ENCODE results near the gene FBXO36. TPM values are rescaled to one million over a fixed set of nuclear protein-coding genes. Genes with fewer than 3 reads are reported as not detected.

FBXO36 gene
- total and polyA plus RNA-seq, 2 of the 8 experiments (the other 6 are each of a cell fraction or from before 2014, with no cell fraction given) = 3.4 TPM

DNA sequence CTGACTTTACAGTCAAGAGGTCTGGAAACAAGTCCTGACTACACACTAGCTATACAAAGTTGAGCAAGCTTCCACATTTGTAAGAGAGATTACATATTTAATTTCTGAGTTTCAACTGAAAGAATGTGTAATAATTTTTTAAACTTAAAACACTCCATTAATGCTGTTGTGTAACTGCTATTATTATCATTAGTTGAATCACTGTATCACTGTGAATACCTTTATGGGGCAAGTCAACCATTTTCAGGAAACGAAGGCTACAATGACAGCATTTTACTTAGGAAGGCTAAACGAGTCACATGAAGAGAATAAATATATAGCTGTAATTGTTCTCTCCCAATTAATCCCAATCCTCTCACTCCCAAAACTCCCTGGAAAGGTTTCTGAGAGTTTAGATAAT is 46.8 kb upstream of the FBXO36 start:
- Histone ChIP-seq H2AFZ (ENCODE audit: low read length) (no peak overlapping the region), H2BK5ac (ENCODE audit: low read depth, low read length) (no peak overlapping the region), H3K14ac (ENCODE audit: insufficient read length) (no peak overlapping the region), H3K9ac (replicated peaks in 1 of 4; ENCODE audit: extremely low read depth in 1 of 4, low read depth in 3 of 4, low read length in 3 of 4) (no peak overlapping the region), H3K18ac (ENCODE audit: extremely low read depth, low read length) (no peak overlapping the region), H3K4me1 (replicated peaks in 1 of 4; ENCODE audit: control insufficient read depth in 3 of 4, insufficient read depth in 4 of 4, low read length in 3 of 4) (no peaks in the 10 kb centered on the region), H3K23me2 (ENCODE audit: low read depth, low read length) (no peaks in the 10 kb centered on the region), H3K4me3 (ENCODE audit: extremely low read depth in 1 of 4, insufficient read depth in 2 of 4, low read depth in 3 of 4, low read length in 4 of 4) (no peak overlapping the region), H3K27me3 (replicated peaks in 1 of 4; ENCODE audit: control insufficient read depth in 3 of 4, extremely low read depth in 1 of 4, insufficient read depth in 3 of 4, low read length in 3 of 4) (no peaks in the 10 kb centered on the region), H4K91ac (replicated peaks; ENCODE audit: insufficient read length, low read length) (no peak overlapping the region), H3K79me1 (ENCODE audit: low read depth, low read length) (peaks cover 4% of the 10 kb centered on the region), H2AK5ac (ENCODE audit: low read depth, low read length) (no peak overlapping the region), H3K27ac (ENCODE audit: low read depth, low read length) (no peak overlapping the region), H2BK12ac (ENCODE audit: low read depth, low read length) (no peak overlapping the region), H2BK120ac (replicated peaks; ENCODE audit: low read depth, low read length) (no peak overlapping the region), H2BK15ac (ENCODE audit: low read length) (no peak overlapping the region), H3K9me3 (ENCODE audit: insufficient read depth in 2 of 2, low read depth in 1 of 2, low read length in 1 of 2) (no peaks in the 10 kb centered on the region), H4K8ac (ENCODE audit: extremely low read depth, insufficient read depth, low read length) (no peak overlapping the region), H2BK20ac (ENCODE audit: low read length) (no peak overlapping the region), H3K23ac (ENCODE audit: insufficient read length) (no peak overlapping the region), H3K56ac (replicated peaks; ENCODE audit: insufficient read length, low read depth, low read length) (no peak overlapping the region), H3K4me2 (ENCODE audit: insufficient read depth in 1 of 2, low read depth in 2 of 2, low read length in 2 of 2) (no peak overlapping the region), H3K36me3 (ENCODE audit: control insufficient read depth in 2 of 4, insufficient read depth in 4 of 4, low read length in 3 of 4) (peaks cover 0 to 29% (median 5%) of the 10 kb centered on the region in 4 experiments; a peak in 4 of 8 replicates), H3K4ac (replicated peaks; ENCODE audit: insufficient read length, low read depth, low read length) (no peak overlapping the region), H4K5ac (ENCODE audit: insufficient read length, low read depth, low read length) (no peak overlapping the region), H3K79me2 (ENCODE audit: control insufficient read depth in 1 of 2, insufficient read depth in 2 of 2, low read length in 2 of 2) (peaks cover 3 to 34% of the 10 kb centered on the region in 2 experiments; a peak in 2 of 4 replicates), H4K20me1 (replicated peaks in 1 of 2; ENCODE audit: control insufficient read depth in 1 of 2, insufficient read depth in 2 of 2, low read length in 2 of 2) (peaks cover 0 to 2% of the 10 kb centered on the region in 2 experiments)
- FAIRE-seq (no peak), DNase-seq (ENCODE audit: low read depth in 1 of 2, low spot score in 2 of 2) (no peak)
- WGBS, 2 experiments (ENCODE audit: extremely low coverage in 1 of 2, insufficient coverage in 1 of 2, insufficient read length in 1 of 2, insufficient replicate concordance in 2 of 2, low coverage in 1 of 2, low lambda C conversion rate in 2 of 2, missing lambda C conversion rate in 1 of 2) = 91% methylated on average over 2 of the region's 2 CpGs; no CpG with 5 or more reads in 1 of the 2 experiments
- ChIA-PET CTCF (ENCODE audit: partially characterized antibody) (interaction anchor here (1.5 to 2.0 kb wide), 2 partner anchors 75 to 95 kb away, joined by 4 to 8 read pairs; no protein-coding TSS in a partner anchor), POLR2A (ENCODE audit: partially characterized antibody) (no interaction called here)
- TF ChIP-seq SP1 (IDR thresholded peaks at IDR 0.05; ENCODE audit: low read depth, low read length) (no peak), EGR1 (IDR thresholded peaks at IDR 0.05; ENCODE audit: borderline replicate concordance, low read depth, low read length) (no peak), TEAD4 (IDR thresholded peaks at IDR 0.05; ENCODE audit: low read depth, low read length) (no peak), EP300 (IDR thresholded peaks at IDR 0.05; ENCODE audit: borderline replicate concordance in 1 of 2, low read depth in 2 of 2, low read length in 2 of 2) (no peak), BACH1 (IDR thresholded peaks at IDR 0.05; ENCODE audit: low read length) (no peak), CBX8 (IDR thresholded peaks at IDR 0.05; ENCODE audit: borderline replicate concordance, low read depth, low read length) (no peak), CREB1 (IDR thresholded peaks at IDR 0.05) (no peak), NANOG (IDR thresholded peaks at IDR 0.05; ENCODE audit: insufficient read depth, low read depth, low read length, poor library complexity, severe bottlenecking) (no peak)
- TF ChIP-seq, protein P1, sequence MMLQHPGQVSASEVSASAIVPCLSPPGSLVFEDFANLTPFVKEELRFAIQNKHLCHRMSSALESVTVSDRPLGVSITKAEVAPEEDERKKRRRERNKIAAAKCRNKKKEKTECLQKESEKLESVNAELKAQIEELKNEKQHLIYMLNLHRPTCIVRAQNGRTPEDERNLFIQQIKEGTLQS (IDR thresholded peaks at IDR 0.05; ENCODE audit: insufficient read depth, low read depth, low read length) = no peak
